Neutrophil (primary cell): ENCODE results near the gene UBFD1.
"Not testable (repeated sequence)": the region's sequence is repeated elsewhere in the genome, so short reads cannot be mapped to it uniquely, and the experiment has no call there.

Experiments
- H3K27ac ChIP-seq: fragments of 200-600 bp; sonication (generic); 2 replicates; pipeline ENCODE4 v1.5.1; 2016; ENCODE audit warnings: mild to moderate bottlenecking, moderate library complexity
- H3K27me3 ChIP-seq: fragments of 200-600 bp; sonication (generic); 2 replicates; pipeline ENCODE4 v1.6.0; 2016; ENCODE audit warnings: mild to moderate bottlenecking
- H3K36me3 ChIP-seq: fragments of 200-600 bp; sonication (generic); 2 replicates; pipeline ENCODE4 v1.5.1; 2017
- H3K4me1 ChIP-seq, 2 experiments: fragments of 200-600 bp in 1 of 2; sonication (generic) in 1 of 2; 1 replicate in 1 of 2; 2 replicates in 1 of 2; pipeline versions ENCODE4 v1.5.1 to v1.6.1; 2013 to 2016; ENCODE audit warnings: low read depth in 1 of 2, low read length in 1 of 2, mild to moderate bottlenecking in 1 of 2, moderate library complexity in 1 of 2; ENCODE audit not compliant: control insufficient read depth in 1 of 2, insufficient read depth in 1 of 2
- H3K4me3 ChIP-seq, 2 experiments: fragments of 200-600 bp in 1 of 2; sonication (generic) in 1 of 2; 1 replicate in 1 of 2; 2 replicates in 1 of 2; pipeline ENCODE4 v1.5.1; 2013 to 2016; ENCODE audit warnings: low read depth in 1 of 2, low read length in 1 of 2, mild to moderate bottlenecking in 1 of 2, moderate library complexity in 1 of 2
- H3K9me3 ChIP-seq: fragments of 200-600 bp; sonication (generic); 2 replicates; pipeline ENCODE4 v1.5.1; 2016
- TF ChIP-seq, protein P1 (sequence below): fragments of 200-600 bp; sonication (generic); IDR thresholded peaks from 2 replicates; pipeline ENCODE4 v1.5.1; 2016; ENCODE audit warnings: antibody characterized with exemption

Gene UBFD1

DNA sequence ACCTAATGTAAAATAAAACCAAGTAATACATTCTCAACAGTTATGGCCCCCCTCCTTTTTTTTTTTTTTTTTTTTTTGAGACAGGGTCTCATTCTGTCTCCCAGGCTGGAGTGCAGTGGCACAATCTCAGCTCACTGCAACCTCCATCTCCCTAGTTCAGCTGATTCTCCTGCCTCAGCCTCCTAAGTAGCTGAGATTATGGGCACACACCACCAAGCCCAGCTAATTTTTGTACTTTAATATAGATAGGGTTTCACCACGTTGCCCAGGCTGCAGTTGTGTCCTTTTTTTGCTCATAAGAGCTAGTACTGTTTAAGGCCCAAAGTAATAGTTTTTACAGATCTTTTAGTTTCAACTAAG lies 18.6 kb upstream of the UBFD1 start:
- Histone ChIP-seq H3K4me3 (no peak overlapping the region), H3K4me1 (no peaks in the 10 kb centered on the region), H3K36me3 (no peaks in the 10 kb centered on the region), H3K27ac (no peak overlapping the region), H3K9me3 (no peaks in the 10 kb centered on the region), H3K27me3 (no peaks in the 10 kb centered on the region)
- TF ChIP-seq, protein P1, sequence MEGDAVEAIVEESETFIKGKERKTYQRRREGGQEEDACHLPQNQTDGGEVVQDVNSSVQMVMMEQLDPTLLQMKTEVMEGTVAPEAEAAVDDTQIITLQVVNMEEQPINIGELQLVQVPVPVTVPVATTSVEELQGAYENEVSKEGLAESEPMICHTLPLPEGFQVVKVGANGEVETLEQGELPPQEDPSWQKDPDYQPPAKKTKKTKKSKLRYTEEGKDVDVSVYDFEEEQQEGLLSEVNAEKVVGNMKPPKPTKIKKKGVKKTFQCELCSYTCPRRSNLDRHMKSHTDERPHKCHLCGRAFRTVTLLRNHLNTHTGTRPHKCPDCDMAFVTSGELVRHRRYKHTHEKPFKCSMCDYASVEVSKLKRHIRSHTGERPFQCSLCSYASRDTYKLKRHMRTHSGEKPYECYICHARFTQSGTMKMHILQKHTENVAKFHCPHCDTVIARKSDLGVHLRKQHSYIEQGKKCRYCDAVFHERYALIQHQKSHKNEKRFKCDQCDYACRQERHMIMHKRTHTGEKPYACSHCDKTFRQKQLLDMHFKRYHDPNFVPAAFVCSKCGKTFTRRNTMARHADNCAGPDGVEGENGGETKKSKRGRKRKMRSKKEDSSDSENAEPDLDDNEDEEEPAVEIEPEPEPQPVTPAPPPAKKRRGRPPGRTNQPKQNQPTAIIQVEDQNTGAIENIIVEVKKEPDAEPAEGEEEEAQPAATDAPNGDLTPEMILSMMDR, result no peak

DNA sequence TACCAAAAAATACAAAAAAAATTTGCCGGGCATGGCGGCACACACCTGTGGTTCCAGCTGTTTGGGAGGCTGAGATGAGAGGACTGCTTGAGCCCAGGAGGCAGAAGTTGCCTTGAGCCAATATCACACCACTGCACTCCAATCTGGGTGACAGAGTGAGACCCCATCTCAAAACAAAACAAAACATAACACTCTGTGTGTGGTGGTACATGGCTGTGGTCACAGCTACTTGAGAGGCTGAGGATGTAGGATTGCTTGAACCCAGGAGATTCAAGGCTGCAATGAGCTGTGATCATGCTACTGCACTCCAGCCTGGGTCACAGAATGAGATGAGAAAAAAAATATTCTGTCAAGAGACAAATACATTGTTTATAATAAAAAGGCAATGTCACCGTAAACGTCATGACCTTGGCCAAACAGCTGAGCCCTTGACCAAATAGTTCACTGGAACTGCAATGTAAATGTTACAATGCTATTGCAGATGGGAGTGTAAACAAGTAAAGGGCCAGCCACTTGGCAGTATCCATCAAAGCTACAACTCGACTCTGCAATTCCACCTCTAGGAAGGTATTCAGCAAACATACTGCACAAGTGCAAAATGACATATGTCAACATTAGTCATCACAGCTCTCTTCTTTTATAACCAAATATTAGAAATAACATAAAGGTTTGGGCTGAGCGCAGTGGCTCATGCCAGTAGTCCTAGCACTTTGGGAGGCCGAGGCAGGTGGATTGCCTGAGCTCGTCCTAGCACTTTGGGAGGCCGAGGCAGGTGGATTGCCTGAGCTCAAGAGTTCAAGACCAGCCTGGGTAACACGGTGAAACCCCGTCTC lies 17.3 kb upstream of the UBFD1 start:
- Histone ChIP-seq H3K27ac (no peak overlapping the region), H3K36me3 (no peaks in the 10 kb centered on the region), H3K4me1 (no peaks in the 10 kb centered on the region), H3K27me3 (no peaks in the 10 kb centered on the region), H3K9me3 (no peaks in the 10 kb centered on the region), H3K4me3 (no peak overlapping the region)
- TF ChIP-seq, protein P1, result no peak

DNA sequence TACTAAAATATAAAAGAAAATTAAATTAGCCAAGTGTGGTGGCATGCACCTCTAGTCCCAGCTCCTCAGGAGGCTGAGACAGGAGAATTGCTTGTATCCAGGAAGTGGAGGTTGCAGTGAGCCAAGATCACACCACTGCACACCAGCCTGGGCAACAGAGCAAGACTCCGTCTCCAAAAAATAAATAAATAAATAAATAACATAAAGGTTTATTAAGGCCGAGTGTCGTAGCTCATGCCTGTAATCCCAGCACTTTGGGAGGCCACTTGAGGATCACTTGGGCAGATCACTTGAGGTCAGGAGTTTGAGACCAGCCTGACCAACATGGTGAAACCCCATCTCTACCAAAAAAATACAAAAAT lies 16.7 kb upstream of the UBFD1 start:
- not testable (repeated sequence) for H3K4me1 ChIP-seq, H3K27ac ChIP-seq

DNA sequence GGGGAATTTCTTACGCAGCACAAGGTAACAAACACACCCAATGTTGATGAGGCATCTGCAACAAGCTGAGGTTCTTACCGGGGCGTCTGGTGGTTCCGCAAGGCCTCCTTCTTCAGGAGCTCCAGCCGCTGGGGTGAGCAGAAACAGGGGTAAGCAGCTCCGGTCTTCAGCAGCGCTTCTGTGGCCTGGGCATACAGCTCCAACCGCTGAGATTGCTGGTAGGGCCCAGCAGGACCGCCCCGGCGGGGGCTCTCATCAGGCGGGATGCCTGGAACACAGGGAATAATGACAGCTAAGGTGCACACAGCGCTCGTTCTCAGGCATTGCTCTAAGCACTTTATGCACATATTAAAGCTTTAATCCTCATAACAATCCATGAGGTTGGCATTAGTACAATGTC lies 13.1 kb upstream of the UBFD1 start:
- H3K4me3 ChIP-seq, result no peak overlapping the region
- no peaks in the 10 kb centered on the region for H3K9me3 ChIP-seq
- H3K36me3 ChIP-seq, result no peaks in the 10 kb centered on the region
- TF ChIP-seq, protein P1, result no peak
- H3K4me1 ChIP-seq, result no peaks in the 10 kb centered on the region
- H3K27ac ChIP-seq, result no peak overlapping the region
- H3K27me3 ChIP-seq, result no peaks in the 10 kb centered on the region

More for the DNA sequence above, 16.7 kb upstream of the UBFD1 start:
- not testable (repeated sequence) for H3K4me3 ChIP-seq, H3K27me3 ChIP-seq, H3K36me3 ChIP-seq, H3K9me3 ChIP-seq

DNA sequence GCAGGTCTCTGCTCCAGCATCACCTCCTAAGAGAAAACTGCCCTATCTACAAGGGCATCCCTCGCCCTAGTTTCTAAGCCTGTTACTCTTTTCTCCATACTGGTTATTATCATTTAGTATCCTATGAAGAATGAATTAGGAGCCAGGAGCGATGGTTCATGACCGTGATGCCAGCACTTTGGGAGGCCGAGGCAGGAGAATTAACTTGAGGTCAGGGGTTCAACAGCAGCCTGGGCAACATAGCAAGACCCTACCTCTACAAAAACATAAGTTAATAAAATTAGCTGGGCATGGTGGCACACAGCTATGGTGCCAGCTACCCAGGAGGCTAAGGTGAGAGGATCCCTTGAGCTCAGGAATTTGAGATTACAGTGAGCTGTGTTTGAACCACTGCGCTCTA lies 7.6 kb upstream of the UBFD1 start:
- Histone ChIP-seq H3K27ac (no peak overlapping the region), H3K36me3 (no peaks in the 10 kb centered on the region), H3K4me1 (no peaks in the 10 kb centered on the region), H3K27me3 (no peaks in the 10 kb centered on the region), H3K9me3 (no peaks in the 10 kb centered on the region), H3K4me3 (no peak overlapping the region)
- TF ChIP-seq, protein P1, result no peak

DNA sequence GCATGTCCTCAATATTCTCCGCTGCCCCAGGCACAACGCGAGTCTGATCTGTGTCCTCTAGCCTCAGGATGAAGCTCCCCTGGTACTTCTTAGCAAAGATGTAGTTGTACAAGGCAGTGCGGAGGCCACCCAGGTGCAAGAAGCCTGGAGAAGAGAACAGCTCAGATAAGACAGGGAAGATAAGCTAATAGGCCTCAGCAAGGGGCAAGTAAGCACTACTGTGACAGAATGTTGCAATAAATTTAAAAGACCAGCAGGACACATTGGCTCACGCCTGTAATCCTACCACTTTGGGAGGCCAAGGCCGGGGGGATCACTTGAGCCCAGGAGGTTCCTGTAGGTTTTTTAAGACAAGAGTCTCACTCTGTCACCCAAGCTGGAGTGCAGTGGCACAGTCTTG lies 5.4 kb upstream of the UBFD1 start:
- Histone ChIP-seq H3K27ac (no peak overlapping the region), H3K36me3 (no peaks in the 10 kb centered on the region), H3K9me3 (no peaks in the 10 kb centered on the region), H3K4me1 (peaks cover 4 to 5% of the 10 kb centered on the region in 2 experiments), H3K4me3 (no peak overlapping the region), H3K27me3 (no peaks in the 10 kb centered on the region)
- TF ChIP-seq, protein P1, result no peak
